Measurements from ENCODE around the gene INSRR. TPM values are rescaled to one million over a fixed set of nuclear protein-coding genes. Genes with fewer than 3 reads are reported as not detected.

Gene INSRR
- total RNA-seq, 1 donor from 2014 or later = 0.31 TPM

DNA sequence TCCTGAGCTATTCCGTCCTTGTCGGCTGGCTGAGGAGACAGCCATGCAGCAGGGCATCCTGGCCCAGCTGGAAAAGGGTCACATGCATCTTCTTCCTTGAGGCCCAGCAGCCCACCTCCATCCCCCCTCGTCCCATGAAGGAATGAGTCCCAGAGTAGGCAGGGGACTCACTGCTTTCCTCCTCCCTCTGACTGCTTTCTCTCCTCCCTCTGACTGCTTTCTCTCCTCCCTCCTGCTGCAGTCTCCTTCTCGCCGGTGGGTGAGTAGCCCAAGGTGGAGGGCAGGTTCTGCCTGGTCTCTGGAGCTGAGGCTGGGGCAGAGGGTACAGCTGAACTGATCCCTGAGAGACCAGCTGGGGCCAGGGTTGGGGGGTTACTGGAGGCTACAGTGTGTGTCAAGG is 15.2 kb upstream of the INSRR start:
- DNase-seq = no peak

DNA sequence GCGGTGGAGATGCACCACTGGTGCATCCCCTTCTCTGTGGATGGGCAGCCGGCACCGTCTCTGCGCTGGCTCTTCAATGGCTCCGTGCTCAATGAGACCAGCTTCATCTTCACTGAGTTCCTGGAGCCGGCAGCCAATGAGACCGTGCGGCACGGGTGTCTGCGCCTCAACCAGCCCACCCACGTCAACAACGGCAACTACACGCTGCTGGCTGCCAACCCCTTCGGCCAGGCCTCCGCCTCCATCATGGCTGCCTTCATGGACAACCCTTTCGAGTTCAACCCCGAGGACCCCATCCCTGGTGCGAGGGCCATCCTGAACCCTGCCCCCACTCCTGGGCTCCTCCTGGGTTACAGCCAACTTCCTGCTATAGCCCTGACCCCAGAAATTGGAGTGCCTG is 14.7 kb upstream of the INSRR start:
- DNase-seq = no peak

GRCh38 chr1:156869455-156869854 is 10.5 kb upstream of the INSRR start:
- DNase-seq = no peak

DNA sequence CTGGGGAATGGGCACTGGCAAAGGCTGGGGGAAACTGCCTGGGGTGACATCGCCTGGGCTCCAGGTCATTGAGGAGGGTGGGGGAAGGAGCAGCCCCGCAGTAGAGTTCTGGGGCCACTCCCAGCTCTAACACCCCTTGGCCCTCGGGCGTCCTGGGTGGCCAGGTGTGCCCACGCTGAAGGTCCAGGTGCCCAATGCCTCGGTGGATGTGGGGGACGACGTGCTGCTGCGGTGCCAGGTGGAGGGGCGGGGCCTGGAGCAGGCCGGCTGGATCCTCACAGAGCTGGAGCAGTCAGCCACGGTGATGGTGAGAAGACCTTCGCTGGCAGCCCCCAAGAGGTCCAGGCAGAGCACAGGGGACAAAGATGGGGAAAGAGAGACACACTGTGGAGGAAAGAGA is 9.4 kb upstream of the INSRR start:
- DNase-seq = no peak

DNA sequence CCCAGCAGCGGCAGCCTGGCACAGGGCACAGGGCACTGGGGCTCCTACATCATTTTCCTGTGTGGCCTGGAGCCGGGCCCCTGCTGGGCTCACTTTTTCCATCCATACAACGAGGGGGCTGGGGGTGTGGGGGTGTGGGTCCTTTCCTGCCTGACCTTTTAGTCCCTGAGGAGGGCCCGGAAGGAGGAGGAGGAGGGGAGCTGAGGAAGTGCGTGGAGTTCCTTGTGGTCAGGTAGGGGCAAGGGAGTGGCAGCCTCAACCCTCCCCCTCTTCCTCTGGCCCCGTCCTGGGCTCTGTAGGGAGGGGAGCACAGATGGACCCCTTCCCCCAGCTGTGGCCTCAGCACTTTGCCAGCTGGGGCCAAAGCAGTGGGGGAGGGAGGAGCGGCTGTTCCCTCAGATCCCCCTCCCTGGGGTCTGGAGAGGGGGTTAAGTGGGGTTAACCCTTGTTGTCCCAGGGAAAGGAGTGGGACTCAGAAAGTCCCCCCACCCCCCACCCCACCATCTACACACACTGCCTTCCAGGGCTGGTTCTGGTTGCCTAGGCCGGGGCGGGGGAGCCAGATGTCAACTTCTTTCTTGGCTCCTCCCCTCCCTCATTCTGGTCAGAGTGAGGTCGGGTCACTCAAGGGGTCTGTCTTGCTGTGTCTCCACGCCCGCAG is 7.5 kb upstream of the INSRR start:
- DNase-seq = no peak

- no peak for DNase-seq
Measured at GRCh38 chr1:156865865-156866248, 6.9 kb upstream of the INSRR start.

- DNase-seq = no peak
Measured at GRCh38 chr1:156865258-156865657, 6.3 kb upstream of the INSRR start.

- DNase-seq = no peak
Measured at GRCh38 chr1:156864796-156865195, 5.9 kb upstream of the INSRR start.

DNA sequence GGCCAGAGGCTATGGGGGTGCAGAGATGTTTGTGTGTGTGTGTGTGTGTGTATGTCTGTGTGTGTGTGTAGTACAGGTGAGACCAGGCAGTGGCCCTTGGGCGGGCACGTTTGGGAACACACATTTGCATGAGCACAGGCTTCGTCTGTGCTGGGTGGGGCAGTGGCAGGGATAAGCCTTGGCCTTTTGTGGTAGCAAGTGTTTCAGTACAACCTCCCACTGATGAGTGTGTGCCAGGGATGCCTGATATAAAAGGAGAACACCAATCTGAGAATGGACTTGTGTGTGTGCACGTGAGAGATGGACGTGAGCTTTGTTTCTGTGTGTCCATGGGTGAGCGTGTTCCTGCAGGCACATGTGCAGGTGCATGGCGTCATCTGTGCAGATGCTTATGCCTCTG is 4.7 kb upstream of the INSRR start:
- DNase-seq = no peak

DNA sequence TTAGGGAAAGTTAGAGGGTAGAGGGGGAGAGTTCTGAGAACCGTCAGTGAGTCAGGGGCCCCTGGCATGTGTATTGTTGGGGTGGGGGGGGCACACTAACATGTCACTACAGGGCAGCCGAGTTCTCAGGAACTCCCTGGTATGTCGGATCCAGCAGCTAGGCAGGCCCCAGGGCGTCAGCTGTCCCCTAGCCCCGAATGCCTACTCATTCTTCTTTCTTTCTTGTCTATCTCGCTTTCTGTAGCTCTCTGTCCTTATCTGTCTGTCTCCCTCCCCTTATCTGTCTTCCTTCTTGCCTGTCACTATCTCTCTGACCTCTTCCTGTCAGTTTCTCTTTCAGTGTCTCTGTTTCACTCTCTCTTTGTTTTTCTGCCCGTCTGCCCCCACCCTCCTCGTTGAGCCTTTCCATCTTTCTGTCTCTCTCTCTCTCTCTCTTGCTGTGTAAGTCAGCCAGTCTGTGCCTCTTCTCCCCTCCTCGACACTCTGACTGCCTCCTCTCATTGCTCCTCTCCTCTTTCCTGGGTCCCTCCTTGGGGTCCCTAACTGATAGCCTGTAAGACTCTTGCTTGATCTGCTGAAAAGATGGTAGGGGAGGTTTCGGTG is 4.2 kb upstream of the INSRR start:
- DNase-seq = no peak

- DNase-seq = no peak
Measured at GRCh38 chr1:156862584-156862983, 3.7 kb upstream of the INSRR start.

DNA sequence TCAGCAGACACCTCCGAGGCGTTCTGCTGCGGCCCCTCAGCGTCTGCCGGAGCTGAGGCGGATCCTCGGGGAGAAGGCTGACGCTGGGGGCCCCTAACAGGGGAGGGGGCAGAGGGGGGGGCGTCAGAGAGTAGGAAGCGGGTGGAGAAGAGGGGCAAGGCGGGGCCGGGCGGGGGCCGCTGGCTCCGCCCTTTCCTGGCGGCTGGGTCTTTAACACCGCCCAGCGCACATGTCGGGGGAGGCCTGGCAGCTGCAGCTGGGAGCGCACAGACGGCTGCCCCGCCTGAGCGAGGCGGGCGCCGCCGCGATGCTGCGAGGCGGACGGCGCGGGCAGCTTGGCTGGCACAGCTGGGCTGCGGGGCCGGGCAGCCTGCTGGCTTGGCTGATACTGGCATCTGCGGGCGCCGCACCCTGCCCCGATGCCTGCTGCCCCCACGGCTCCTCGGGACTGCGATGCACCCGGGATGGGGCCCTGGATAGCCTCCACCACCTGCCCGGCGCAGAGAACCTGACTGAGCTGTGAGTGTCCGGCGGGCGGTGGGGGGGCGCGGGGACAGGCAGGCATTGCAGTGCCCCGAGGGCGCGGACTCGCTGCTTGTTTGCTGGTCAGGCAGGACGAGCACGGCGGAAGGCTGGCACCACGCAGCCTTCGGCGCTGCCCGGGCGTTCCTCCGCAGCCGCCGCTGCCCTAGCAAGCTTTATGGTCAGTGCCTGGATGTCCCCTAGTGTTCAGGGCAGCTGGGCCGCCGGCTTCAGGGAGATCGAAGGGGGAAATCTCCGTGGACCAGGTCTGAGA is 1.9 kb upstream of the INSRR start, which contains the start of gene NTRK1:
TSS of gene NTRK1 (plus strand) at position 238 of the 796 bp plus-strand sequence. CDS start at position 308, 70 bp downstream.
- DNase-seq = no peak

- DNase-seq = no peak
Measured at GRCh38 chr1:156860113-156860627, 1.3 kb upstream of the INSRR start.

DNA sequence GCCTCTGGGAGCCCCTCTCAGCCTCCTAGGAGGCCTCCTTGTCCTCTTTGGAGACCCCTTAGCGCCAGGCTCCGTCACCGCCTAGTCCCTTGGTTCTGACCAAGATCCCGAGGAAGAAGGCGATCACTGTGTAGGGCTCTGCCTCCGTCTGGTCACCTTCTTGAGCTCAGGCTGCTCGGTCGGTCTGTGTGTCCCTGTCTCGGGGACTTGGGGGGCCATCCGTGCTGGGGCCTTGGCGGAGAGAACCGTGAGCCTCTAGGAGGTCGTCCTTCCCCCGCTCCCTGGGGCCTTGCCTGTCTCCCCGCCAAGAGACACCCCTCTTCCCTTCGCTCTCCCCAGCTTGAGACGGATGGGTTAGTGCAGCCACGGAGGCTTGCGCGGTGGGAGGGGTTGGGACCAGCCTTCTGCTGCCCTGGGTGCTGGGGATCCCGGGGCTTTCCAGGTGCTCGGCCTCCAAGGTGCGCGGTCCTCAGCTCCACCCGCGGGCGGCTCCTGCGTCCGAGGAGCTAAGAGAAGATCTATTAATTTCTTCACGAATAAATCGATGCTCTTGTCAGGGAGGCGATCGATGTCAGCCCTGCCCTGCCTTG is 701 bp upstream of the INSRR start:
- no peak for DNase-seq

DNA sequence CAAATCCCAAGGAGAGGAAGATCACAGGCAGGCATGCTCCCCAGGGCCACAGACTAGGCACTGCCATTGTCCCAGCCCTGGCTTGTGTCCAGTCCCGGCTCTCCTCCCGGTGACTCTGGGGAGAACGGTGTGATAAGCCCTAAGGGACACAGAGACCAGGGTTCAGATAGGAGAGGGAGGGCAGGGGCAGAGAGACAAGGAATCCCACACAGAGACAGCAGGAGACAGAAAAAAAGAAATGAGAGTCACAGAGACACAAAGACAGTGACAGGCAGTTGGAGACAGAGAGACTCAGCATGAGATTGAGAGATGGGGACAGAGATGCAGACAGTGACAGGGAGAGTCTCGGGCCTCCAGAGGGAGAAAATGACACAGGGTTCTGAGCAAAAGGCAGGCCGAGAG is 361 bp downstream of the INSRR start:
- no peak for DNase-seq

- DNase-seq = no peak
Measured at GRCh38 chr1:156857532-156857931, 1.4 kb downstream of the INSRR start.

- DNase-seq = no peak
Measured at GRCh38 chr1:156856282-156856785, 2.6 kb downstream of the INSRR start.

DNA sequence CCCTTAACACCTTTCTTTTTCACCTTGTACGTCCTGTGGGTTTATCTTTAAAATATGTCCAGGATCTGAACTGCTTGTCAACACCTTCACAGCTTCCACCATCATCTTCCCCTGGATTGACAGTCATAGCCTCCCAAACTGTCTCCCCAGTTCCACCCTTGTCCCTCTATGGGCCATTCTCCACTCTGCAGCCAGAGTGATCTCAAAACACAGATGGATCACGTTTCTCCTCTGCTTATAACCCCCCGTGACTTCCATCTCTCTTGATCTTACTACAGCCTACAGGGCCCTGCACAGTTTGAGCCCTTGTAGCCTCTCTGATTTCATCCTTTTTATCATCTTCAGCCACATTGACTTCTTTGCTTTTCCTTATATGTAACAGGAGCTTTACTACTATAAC is 4.3 kb downstream of the INSRR start:
- DNase-seq = no peak

- no peak for DNase-seq
Measured at GRCh38 chr1:156853761-156854160, 5.2 kb downstream of the INSRR start.

- DNase-seq = no peak
Measured at GRCh38 chr1:156852418-156852874, 6.5 kb downstream of the INSRR start.

DNA sequence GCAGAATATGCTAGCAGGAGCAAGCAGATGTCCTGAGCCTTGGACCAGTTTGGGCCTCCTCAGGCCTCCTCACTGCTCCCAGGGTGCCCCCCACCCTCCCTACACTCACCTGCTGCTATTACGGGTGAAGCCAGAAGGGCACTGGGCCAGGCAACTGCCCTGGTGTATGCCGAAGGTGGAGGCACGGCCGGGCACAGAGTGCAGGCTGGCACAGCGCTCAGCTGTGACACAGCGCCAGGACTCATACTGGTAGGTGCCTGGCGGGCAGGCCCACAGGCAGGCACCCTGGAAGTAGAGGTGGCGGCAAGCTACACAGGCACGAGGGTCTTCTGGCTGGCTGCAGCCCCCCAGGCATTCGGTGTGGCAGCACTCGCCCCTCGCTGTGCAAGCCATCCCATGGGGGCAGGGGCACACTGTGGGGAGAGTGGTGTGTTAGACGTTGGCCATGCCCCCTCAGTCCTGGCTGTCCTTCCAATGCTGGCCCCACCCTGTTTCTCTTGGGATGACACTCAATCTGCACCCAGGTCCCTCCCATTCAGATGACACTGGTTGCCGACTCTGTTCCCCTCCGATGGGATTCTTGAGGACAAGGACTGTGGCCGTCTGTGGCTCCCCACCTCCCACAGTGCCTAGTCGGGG is 7.0 kb downstream of the INSRR start:
- DNase-seq = no peak

- no peak for DNase-seq
Measured at GRCh38 chr1:156849151-156849496, 9.8 kb downstream of the INSRR start.

All from occipital lobe (tissue), 2 donors.